ENCODE data around the gene CSF1.

Gene CSF1

GRCh38 chr1:109873278-109874175 lies 37.1 kb upstream of the CSF1 start:
- Histone ChIP-seq H3K4me1 (ENCODE audit: insufficient read depth, low read length) (no peaks in the 10 kb centered on the region), H3K27me3 (ENCODE audit: insufficient read depth, low read length, poor library complexity) (no peaks in the 10 kb centered on the region), H3K79me2 (ENCODE audit: insufficient read depth, low read length) (no peaks in the 10 kb centered on the region), H2AFZ (ENCODE audit: low read depth, low read length) (no peak overlapping the region), H3K27ac (ENCODE audit: low read length) (no peak overlapping the region), H3K36me3 (ENCODE audit: insufficient read depth, low read length) (no peaks in the 10 kb centered on the region), H3K9ac (ENCODE audit: low read depth, low read length) (no peak overlapping the region), H3K9me3 (ENCODE audit: insufficient read depth, low read length, severe bottlenecking) (no peaks in the 10 kb centered on the region), H4K20me1 (ENCODE audit: insufficient read depth, low read length) (no peaks in the 10 kb centered on the region), H3K4me2 (ENCODE audit: insufficient read depth, low read length) (no peak overlapping the region), H3K4me3 (ENCODE audit: low read depth in 1 of 2, low read length in 2 of 2) (no peak overlapping the region)
- no peak for DNase-seq
- no peak for ATAC-seq (ENCODE audit: insufficient read depth, low read depth)
- TF ChIP-seq EZH2 (IDR thresholded peaks at IDR 0.05; ENCODE audit: borderline replicate concordance, low read depth, low read length, severe bottlenecking) (no peak), CTCF (IDR thresholded peaks at IDR 0.05; ENCODE audit: borderline replicate concordance, extremely low read depth, low read length, poor library complexity, severe bottlenecking) (no peak)

GRCh38 chr1:109874445-109874844 lies 36.2 kb upstream of the CSF1 start:
- Histone ChIP-seq H3K9ac (ENCODE audit: low read depth, low read length) (no peak overlapping the region), H3K4me3 (ENCODE audit: low read depth in 1 of 2, low read length in 2 of 2) (no peak overlapping the region), H3K4me1 (ENCODE audit: insufficient read depth, low read length) (no peaks in the 10 kb centered on the region), H2AFZ (ENCODE audit: low read depth, low read length) (no peak overlapping the region), H3K9me3 (ENCODE audit: insufficient read depth, low read length, severe bottlenecking) (no peaks in the 10 kb centered on the region), H3K27me3 (ENCODE audit: insufficient read depth, low read length, poor library complexity) (no peaks in the 10 kb centered on the region), H3K27ac (ENCODE audit: low read length) (no peak overlapping the region), H3K36me3 (ENCODE audit: insufficient read depth, low read length) (no peaks in the 10 kb centered on the region), H3K4me2 (ENCODE audit: insufficient read depth, low read length) (no peak overlapping the region), H3K79me2 (ENCODE audit: insufficient read depth, low read length) (no peaks in the 10 kb centered on the region), H4K20me1 (ENCODE audit: insufficient read depth, low read length) (no peaks in the 10 kb centered on the region)
- no peak for DNase-seq
- TF ChIP-seq EZH2 (IDR thresholded peaks at IDR 0.05; ENCODE audit: borderline replicate concordance, low read depth, low read length, severe bottlenecking) (no peak), CTCF (IDR thresholded peaks at IDR 0.05; ENCODE audit: borderline replicate concordance, extremely low read depth, low read length, poor library complexity, severe bottlenecking) (no peak)
- ATAC-seq (ENCODE audit: insufficient read depth, low read depth): no peak

DNA sequence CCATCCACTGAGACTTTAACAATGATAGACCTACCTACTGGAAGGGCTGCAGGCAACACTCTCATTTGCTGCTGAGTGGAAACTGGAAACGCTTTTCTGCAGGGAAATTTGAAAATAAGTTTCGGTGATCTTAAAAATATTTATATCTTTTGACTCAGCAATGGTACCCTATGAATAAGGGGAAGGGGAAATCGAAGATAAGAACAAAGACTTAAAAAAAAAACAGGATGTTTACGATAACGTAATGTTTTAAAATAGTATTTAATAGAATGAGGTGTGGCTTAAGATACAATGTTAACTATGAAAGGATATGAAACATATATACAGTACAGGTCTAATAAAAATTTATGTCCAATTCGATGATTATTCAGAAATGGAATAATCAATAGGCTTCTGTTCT lies 34.8 kb upstream of the CSF1 start:
- no peak overlapping the region for H3K4me2 ChIP-seq (ENCODE audit: insufficient read depth, low read length)
- H3K9me3 ChIP-seq (ENCODE audit: insufficient read depth, low read length, severe bottlenecking): no peaks in the 10 kb centered on the region
- H3K4me3 ChIP-seq (ENCODE audit: low read depth in 1 of 2, low read length in 2 of 2): no peak overlapping the region
- H2AFZ ChIP-seq (ENCODE audit: low read depth, low read length): no peak overlapping the region
- ATAC-seq (ENCODE audit: insufficient read depth, low read depth) (no peak), DNase-seq (no peak)
- no peaks in the 10 kb centered on the region for H3K27me3 ChIP-seq (ENCODE audit: insufficient read depth, low read length, poor library complexity)
- TF ChIP-seq EZH2 (IDR thresholded peaks at IDR 0.05; ENCODE audit: borderline replicate concordance, low read depth, low read length, severe bottlenecking) (no peak), CTCF (IDR thresholded peaks at IDR 0.05; ENCODE audit: borderline replicate concordance, extremely low read depth, low read length, poor library complexity, severe bottlenecking) (no peak)
- no peaks in the 10 kb centered on the region for H3K79me2 ChIP-seq (ENCODE audit: insufficient read depth, low read length)
- H3K9ac ChIP-seq (ENCODE audit: low read depth, low read length): no peak overlapping the region
- H4K20me1 ChIP-seq (ENCODE audit: insufficient read depth, low read length): no peaks in the 10 kb centered on the region
- no peak overlapping the region for H3K27ac ChIP-seq (ENCODE audit: low read length)
- no peaks in the 10 kb centered on the region for H3K36me3 ChIP-seq (ENCODE audit: insufficient read depth, low read length)
- H3K4me1 ChIP-seq (ENCODE audit: insufficient read depth, low read length): no peaks in the 10 kb centered on the region
